NB4 (cell line): ENCODE data around the gene PRKG1.

Source experiments
- CTCF ChIP-seq: IDR thresholded peaks from one replicate; pipeline ENCODE4 v1.5.1; 2012; ENCODE audit warnings: low read depth, low read length
- POLR2A ChIP-seq: IDR thresholded peaks from 2 replicates; pipeline ENCODE4 v1.6.1; 2011; ENCODE audit warnings: mild to moderate bottlenecking; ENCODE audit not compliant: insufficient read length; ENCODE audit errors: extremely low read depth

- TF ChIP-seq CTCF (no peak), POLR2A (no peak)
Observed at GRCh38 chr10:51522858-51523257, 448.6 kb downstream of the PRKG1 start.
